ENCODE results near the gene MSI2.

DNA sequence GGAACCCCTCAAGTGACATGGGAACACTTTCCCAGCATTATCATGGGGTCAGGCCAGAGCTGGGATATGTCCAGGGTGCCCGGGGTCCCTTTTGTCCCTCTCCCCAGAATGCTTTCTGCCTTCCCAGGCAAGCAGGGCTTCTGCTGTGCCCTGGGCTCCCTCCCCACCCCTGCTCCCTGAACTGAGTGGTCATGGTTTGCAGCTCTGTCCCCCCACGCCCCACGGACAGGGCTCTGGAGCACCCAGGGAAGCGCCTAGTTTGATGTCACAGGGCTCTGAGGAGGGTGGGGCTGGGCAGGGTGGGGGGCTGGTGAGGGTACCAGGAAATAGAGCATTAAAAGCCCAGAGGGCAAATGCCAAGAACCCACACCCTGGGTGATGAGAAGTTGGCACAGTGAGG is 396.5 kb downstream of the MSI2 start:
- TF ChIP-seq, protein P1, sequence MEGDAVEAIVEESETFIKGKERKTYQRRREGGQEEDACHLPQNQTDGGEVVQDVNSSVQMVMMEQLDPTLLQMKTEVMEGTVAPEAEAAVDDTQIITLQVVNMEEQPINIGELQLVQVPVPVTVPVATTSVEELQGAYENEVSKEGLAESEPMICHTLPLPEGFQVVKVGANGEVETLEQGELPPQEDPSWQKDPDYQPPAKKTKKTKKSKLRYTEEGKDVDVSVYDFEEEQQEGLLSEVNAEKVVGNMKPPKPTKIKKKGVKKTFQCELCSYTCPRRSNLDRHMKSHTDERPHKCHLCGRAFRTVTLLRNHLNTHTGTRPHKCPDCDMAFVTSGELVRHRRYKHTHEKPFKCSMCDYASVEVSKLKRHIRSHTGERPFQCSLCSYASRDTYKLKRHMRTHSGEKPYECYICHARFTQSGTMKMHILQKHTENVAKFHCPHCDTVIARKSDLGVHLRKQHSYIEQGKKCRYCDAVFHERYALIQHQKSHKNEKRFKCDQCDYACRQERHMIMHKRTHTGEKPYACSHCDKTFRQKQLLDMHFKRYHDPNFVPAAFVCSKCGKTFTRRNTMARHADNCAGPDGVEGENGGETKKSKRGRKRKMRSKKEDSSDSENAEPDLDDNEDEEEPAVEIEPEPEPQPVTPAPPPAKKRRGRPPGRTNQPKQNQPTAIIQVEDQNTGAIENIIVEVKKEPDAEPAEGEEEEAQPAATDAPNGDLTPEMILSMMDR (IDR thresholded peaks at IDR 0.05), result no peak
- no peak for TF ChIP-seq POLR2AphosphoS5 (IDR thresholded peaks at IDR 0.05)
